Measurements from ENCODE around the gene RPRML.
"Not testable (repeated sequence)": the region's sequence is repeated elsewhere in the genome, so short reads cannot be mapped to it uniquely, and the experiment has no call there.

Gene RPRML

DNA sequence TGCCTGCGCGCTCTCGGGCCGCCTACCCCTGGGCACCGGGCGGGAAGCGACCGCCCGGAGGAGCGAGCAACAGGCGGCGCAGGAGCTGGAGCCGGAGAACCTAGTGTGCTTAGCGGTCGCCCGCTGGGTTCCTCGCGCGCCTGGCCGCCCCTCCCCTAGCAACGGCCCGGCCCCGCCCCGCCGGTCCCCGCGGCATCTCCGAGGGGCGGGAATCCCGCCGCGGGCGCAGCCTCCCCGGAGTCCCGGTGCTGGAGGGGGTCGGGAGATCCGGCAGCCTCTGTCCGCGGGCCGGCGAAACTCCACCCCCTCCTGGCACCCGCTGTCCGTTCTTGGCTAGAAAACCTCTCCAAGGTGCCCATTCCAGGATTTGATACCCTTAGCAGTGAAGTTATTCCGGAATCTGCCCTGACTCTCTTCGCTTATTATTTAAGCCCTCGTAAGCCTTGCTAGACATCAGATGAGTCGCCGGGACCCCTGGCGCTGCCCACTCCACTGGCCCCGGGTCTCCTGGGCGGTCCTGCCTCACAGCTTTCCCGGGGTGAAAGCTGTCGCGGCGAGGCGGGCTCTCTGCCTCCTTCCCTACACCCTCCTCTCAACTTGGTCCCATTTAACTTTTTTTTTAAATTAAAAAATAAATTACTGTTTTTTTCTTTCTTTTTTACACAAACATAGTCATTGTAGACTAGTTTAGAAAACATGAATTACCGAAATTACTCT is at the start of gene RPRML:
Gene RPRML, minus strand, starts transcription at position 107 of the 717 bp plus-strand sequence. CDS start 246 bp downstream, outside the sequence.
- peak; percentile 59 for DNase-seq (ENCODE audit: low spot score)
- no peak for TF ChIP-seq CTCF (IDR thresholded peaks at IDR 0.05; ENCODE audit: extremely low read depth, insufficient read depth, missing control alignments)
- in situ Hi-C loops (cut with MboI; ENCODE audit: low pct_unique_long_range_greater_than_20kb, low sequenced_read_pairs, unreplicated experiment), result no loop called here

DNA sequence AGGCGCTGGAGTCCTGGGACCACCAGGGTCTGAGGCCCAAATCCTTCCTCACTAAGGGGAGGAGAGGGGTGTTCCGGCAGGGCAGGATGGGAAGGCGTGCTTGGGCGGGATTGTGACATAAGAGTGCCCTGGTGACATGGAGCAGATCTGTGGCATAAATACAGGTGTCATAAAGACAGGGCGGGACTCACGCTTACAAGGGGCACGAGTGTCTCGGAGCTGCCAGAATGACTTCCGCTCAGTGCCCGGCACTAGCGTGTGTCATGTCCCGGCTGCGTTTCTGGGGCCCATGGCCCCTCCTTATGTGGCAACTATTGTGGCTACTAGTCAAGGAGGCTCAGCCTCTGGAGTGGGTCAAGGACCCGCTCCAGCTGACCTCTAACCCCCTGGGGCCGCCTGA is 37.9 kb upstream of the RPRML start:
- in situ Hi-C loops (cut with MboI; ENCODE audit: low pct_unique_long_range_greater_than_20kb, low sequenced_read_pairs, unreplicated experiment); DNase-seq (ENCODE audit: low spot score): not testable (repeated sequence)

DNA sequence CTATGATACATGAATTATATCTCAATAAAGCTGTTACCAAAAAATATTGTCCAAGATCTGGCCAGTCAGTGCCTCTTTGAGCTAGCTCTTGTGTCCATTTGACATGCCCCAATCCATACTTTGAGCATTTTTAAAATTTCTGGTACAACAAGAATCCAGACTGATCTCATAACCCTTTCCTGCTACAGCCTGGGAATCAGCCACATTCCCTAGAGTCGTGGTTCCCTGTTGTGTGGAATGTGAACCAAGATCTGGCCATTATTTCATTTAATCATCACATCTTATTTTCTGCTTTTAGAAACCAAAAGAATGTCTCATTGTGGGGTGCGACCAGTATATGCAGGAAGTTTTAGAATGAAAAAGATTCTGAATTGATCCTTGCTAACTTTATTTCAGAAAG is 34.3 kb upstream of the RPRML start:
- in situ Hi-C loops (cut with MboI; ENCODE audit: low pct_unique_long_range_greater_than_20kb, low sequenced_read_pairs, unreplicated experiment), result no loop called here
- DNase-seq (ENCODE audit: low spot score), result no peak

DNA sequence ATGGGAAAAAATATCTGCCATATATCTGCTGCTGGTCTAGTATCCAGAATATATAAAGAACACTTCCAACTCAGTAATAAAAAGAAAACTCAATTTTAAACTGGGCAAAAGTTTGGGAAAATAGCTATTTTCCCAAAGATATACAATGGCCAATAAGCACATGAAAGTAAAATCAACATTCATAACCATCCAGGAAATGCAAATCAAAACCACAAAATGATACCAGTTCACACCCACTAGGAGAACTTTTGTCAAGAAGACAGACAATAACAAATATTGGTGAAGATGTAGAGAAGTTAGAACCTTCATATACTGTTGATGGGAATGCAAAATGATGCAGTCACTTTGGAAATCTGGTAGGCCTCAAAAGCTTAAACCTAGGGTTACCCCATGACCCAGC is 33.4 kb upstream of the RPRML start:
- DNase-seq (ENCODE audit: low spot score), result no peak
- TF ChIP-seq CTCF (IDR thresholded peaks at IDR 0.05; ENCODE audit: extremely low read depth, insufficient read depth, missing control alignments), result no peak
- in situ Hi-C loops (cut with MboI; ENCODE audit: low pct_unique_long_range_greater_than_20kb, low sequenced_read_pairs, unreplicated experiment), result no loop called here

More for the DNA sequence above, 34.3 kb upstream of the RPRML start:
- TF ChIP-seq CTCF (IDR thresholded peaks at IDR 0.05; ENCODE audit: extremely low read depth, insufficient read depth, missing control alignments), result no peak

- no peak for DNase-seq (ENCODE audit: low spot score)
- no peak for TF ChIP-seq CTCF (IDR thresholded peaks at IDR 0.05; ENCODE audit: extremely low read depth, insufficient read depth, missing control alignments)
- in situ Hi-C loops (cut with MboI; ENCODE audit: low pct_unique_long_range_greater_than_20kb, low sequenced_read_pairs, unreplicated experiment), result no loop called here
Measured at GRCh38 chr17:47009759-47010594, 30.9 kb upstream of the RPRML start.

GRCh38 chr17:47004906-47005305 is 25.9 kb upstream of the RPRML start:
- DNase-seq (ENCODE audit: low spot score), result no peak
- TF ChIP-seq CTCF (IDR thresholded peaks at IDR 0.05; ENCODE audit: extremely low read depth, insufficient read depth, missing control alignments), result no peak
- in situ Hi-C loops (cut with MboI; ENCODE audit: low pct_unique_long_range_greater_than_20kb, low sequenced_read_pairs, unreplicated experiment), result no loop called here

- DNase-seq (ENCODE audit: low spot score), result not testable (repeated sequence)
Measured at GRCh38 chr17:47003864-47004263, 24.8 kb upstream of the RPRML start.

More at GRCh38 chr17:47003864-47004263, 24.8 kb upstream of the RPRML start:
- in situ Hi-C loops (cut with MboI; ENCODE audit: low pct_unique_long_range_greater_than_20kb, low sequenced_read_pairs, unreplicated experiment), result not testable (repeated sequence)

Measured in GM13977 (cell line).